ENCODE data around the gene GRIK2. TPM values are rescaled to one million over a fixed set of nuclear protein-coding genes. Genes with fewer than 3 reads are reported as not detected.
A peak's percentile ranks its signal among the peaks of the same experiment; 100 is the strongest.

Gene GRIK2
- total RNA-seq, 1 experiment from 2014 or later, result 0.70 TPM

DNA sequence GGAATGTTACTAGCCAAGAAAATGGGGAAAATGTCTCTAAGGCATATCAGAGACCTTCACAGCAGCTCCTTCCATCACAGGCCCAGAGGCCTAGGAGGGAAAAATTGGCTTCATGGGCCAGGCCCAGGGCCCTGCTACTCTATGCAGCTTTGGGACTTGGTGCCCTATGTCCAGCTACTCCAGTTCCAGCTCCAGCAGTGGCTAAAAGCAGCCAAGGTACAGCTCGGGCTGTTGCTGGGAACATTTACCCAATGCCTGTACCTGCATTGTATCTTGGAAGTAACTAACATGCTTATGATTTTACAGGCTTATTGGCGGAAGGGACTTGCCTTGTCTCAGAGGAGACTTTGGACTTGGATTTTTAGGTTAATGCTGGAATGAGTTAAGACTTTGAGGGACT lies 390.6 kb downstream of the GRIK2 start:
- no peak overlapping the region for H4K8ac ChIP-seq (replicated peaks; ENCODE audit: insufficient read length, low read depth, low read length)
- no peaks in the 10 kb centered on the region; the same call in 1 of the 2 replicates for H3K4me1 ChIP-seq (ENCODE audit: insufficient read depth, low read length)
- H2BK15ac ChIP-seq (ENCODE audit: low read depth, low read length), result no peak overlapping the region; the same call in 1 of the 2 replicates
- H3K27me3 ChIP-seq (ENCODE audit: insufficient read depth, low read length), result no peaks in the 10 kb centered on the region
- peak overlapping the region in 1 of 3 experiments; percentile 24; a peak in 2 of 7 replicates for H3K27ac Mint-ChIP-seq
- no CpG with 5 or more reads among the region's 2 CpGs for WGBS (ENCODE audit: extremely low coverage, insufficient read length, low lambda C conversion rate)
- no peak overlapping the region for H2BK20ac ChIP-seq (ENCODE audit: low read depth, low read length, poor library complexity, severe bottlenecking)
- H3K79me2 ChIP-seq (ENCODE audit: insufficient read depth, low read length), result no peaks in the 10 kb centered on the region
- H2BK12ac ChIP-seq (ENCODE audit: insufficient read length, low read depth, low read length), result no peak overlapping the region
- H3K79me1 ChIP-seq (ENCODE audit: insufficient read depth, low read depth, low read length, poor library complexity, severe bottlenecking), result no peaks in the 10 kb centered on the region
- peaks cover 4 to 11% of the 10 kb centered on the region in 2 experiments; a peak in 3 of 5 replicates for H3K9me3 Mint-ChIP-seq
- H3K9ac ChIP-seq (ENCODE audit: extremely low read depth, insufficient read length, low read length), result no peak overlapping the region
- H3K4me1 Mint-ChIP-seq, result 0 out of 4 replicates have a peak, but pooled peaks cover 0 to 5% of the 10 kb centered on the region in 2 experiments
- no peak overlapping the region for H3K18ac ChIP-seq (ENCODE audit: insufficient read length, low read depth, low read length)
- no peak for DNase-seq
- no peak overlapping the region for H3K23ac ChIP-seq (ENCODE audit: insufficient read length, low read depth, low read length)
- H3K4ac ChIP-seq (ENCODE audit: low read depth, low read length), result no peak overlapping the region
- no peak overlapping the region for H3K4me2 ChIP-seq (ENCODE audit: insufficient read depth, insufficient read length, low read length)
- H3T11ph ChIP-seq (ENCODE audit: low read length), result no peak overlapping the region
- no peak overlapping the region for H2BK5ac ChIP-seq (ENCODE audit: insufficient read length, low read length)
- peaks cover 0 to 18% (median 11%) of the 10 kb centered on the region in 3 experiments; a peak in 5 of 7 replicates for H3K36me3 Mint-ChIP-seq (ENCODE audit: insufficient read depth in 1 of 3, low read depth in 3 of 3)
- no peaks in the 10 kb centered on the region for H3K9me3 ChIP-seq (ENCODE audit: control insufficient read depth, low read depth, low read length)
- no peaks in the 10 kb centered on the region for H3K27me3 Mint-ChIP-seq (ENCODE audit: low read depth)
- TF ChIP-seq, protein P1, sequence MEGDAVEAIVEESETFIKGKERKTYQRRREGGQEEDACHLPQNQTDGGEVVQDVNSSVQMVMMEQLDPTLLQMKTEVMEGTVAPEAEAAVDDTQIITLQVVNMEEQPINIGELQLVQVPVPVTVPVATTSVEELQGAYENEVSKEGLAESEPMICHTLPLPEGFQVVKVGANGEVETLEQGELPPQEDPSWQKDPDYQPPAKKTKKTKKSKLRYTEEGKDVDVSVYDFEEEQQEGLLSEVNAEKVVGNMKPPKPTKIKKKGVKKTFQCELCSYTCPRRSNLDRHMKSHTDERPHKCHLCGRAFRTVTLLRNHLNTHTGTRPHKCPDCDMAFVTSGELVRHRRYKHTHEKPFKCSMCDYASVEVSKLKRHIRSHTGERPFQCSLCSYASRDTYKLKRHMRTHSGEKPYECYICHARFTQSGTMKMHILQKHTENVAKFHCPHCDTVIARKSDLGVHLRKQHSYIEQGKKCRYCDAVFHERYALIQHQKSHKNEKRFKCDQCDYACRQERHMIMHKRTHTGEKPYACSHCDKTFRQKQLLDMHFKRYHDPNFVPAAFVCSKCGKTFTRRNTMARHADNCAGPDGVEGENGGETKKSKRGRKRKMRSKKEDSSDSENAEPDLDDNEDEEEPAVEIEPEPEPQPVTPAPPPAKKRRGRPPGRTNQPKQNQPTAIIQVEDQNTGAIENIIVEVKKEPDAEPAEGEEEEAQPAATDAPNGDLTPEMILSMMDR (conservative IDR thresholded peaks at IDR 0.05), result no peak
- H3K27ac ChIP-seq (ENCODE audit: insufficient read length, low read depth, low read length), result no peak overlapping the region
- no peak overlapping the region for H2BK120ac ChIP-seq (ENCODE audit: low read depth, low read length, poor library complexity, severe bottlenecking)
- H3K4me3 Mint-ChIP-seq, result no peak overlapping the region
- no peak overlapping the region for H4K5ac ChIP-seq (ENCODE audit: insufficient read length, low read depth, low read length)
- H3K14ac ChIP-seq (ENCODE audit: insufficient read depth, low read length), result no peak overlapping the region
- H2AK5ac ChIP-seq (ENCODE audit: insufficient read length, low read length), result no peak overlapping the region
- H3K23me2 ChIP-seq (ENCODE audit: insufficient read length, low read depth, low read length, poor library complexity, severe bottlenecking), result no peaks in the 10 kb centered on the region
- H4K20me1 ChIP-seq (ENCODE audit: control insufficient read depth, insufficient read depth, insufficient read length), result no peaks in the 10 kb centered on the region
- no peak overlapping the region for H4K91ac ChIP-seq (ENCODE audit: insufficient read length, low read depth, low read length)
- no peak overlapping the region for H3K56ac ChIP-seq (ENCODE audit: insufficient read length, low read depth, low read length)
- H2AFZ ChIP-seq (ENCODE audit: low read length), result no peak overlapping the region

Data from H9 (cell line).